HCT116 (cell line): ENCODE measurements around the gene RTN1.

Source experiments
- CBX3 ChIP-seq: IDR thresholded peaks from 2 replicates; pipeline ENCODE4 v1.6.1; 2012; ENCODE audit warnings: low read depth
- EGR1 ChIP-seq: IDR thresholded peaks from 2 replicates; pipeline ENCODE4 v1.6.1; 2012; ENCODE audit warnings: low read depth
- ELF1 ChIP-seq: IDR thresholded peaks from 2 replicates; pipeline ENCODE4 v1.6.1; 2012; ENCODE audit warnings: low read depth, borderline replicate concordance
- EZH2 ChIP-seq: fragments of 200-600 bp; sonication (generic); IDR thresholded peaks from 2 replicates; pipeline ENCODE4 v1.6.1; 2017; ENCODE audit warnings: antibody characterized with exemption, mixed run types
- EZH2phosphoT487 ChIP-seq: fragments of 200-600 bp; IDR thresholded peaks from 2 replicates; pipeline ENCODE4 v1.6.1; 2018; ENCODE audit warnings: antibody characterized with exemption, borderline replicate concordance
- JUND ChIP-seq: IDR thresholded peaks from 2 replicates; pipeline ENCODE4 v1.6.1; 2012
- POLR2A ChIP-seq: IDR thresholded peaks from 2 replicates; pipeline ENCODE4 v1.7.0; 2011; ENCODE audit warnings: borderline replicate concordance; ENCODE audit not compliant: insufficient read depth, insufficient read length; ENCODE audit errors: extremely low read depth
- RAD21 ChIP-seq: IDR thresholded peaks from 2 replicates; pipeline ENCODE4 v1.6.1; 2012; ENCODE audit warnings: low read depth, mild to moderate bottlenecking
- SIN3A ChIP-seq: IDR thresholded peaks from 2 replicates; pipeline ENCODE4 v1.6.1; 2012; ENCODE audit warnings: low read depth
- YY1 ChIP-seq: IDR thresholded peaks from 2 replicates; pipeline ENCODE4 v1.6.1; 2011; ENCODE audit warnings: low read length, low read depth, moderate library complexity, mild to moderate bottlenecking; ENCODE audit not compliant: insufficient replicate concordance; ENCODE audit errors: extremely low read depth
- TF ChIP-seq, protein P1 (sequence below), 3 experiments: fragments of 200-600 bp in 1 of 3; sonication (generic) in 1 of 3; IDR thresholded peaks in 2 of 3; conservative IDR thresholded peaks in 1 of 3; 2 replicates each; pipeline ENCODE4 v1.5.1; 2012 to 2017; ENCODE audit warnings: low read depth in 2 of 3, low read length in 2 of 3, antibody characterized with exemption in 1 of 3, borderline replicate concordance in 1 of 3, control low read depth in 1 of 3, mild to moderate bottlenecking in 1 of 3, mixed read lengths in 1 of 3, mixed run types in 1 of 3, moderate library complexity in 1 of 3; ENCODE audit not compliant: insufficient read depth in 1 of 3
- TF ChIP-seq, protein P2 (sequence below): IDR thresholded peaks from 2 replicates; pipeline ENCODE4 v1.6.1; 2012
- TF ChIP-seq, protein P3 (sequence below): IDR thresholded peaks from 2 replicates; pipeline ENCODE4 v1.6.1; 2012; ENCODE audit warnings: low read depth

DNA sequence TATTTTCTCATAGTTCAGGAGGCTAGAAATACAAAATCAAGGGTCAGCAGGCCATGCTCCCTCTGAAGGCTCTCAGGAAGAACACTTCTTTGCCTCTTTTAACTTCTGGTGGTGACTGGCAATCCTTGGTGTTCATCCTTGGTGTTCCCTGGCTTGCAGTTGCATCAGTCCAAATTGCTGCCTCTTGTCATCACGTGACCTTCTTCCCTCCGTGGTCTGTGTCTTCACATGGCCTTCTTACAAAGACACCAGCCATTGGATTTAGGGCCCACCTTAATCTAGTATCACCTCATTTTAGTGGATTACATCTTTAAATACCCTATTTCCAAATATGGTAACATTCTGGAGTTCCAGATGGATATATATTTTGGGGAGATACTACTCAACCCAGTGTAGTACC lies 41.9 kb upstream of the RTN1 start:
- TF ChIP-seq POLR2A, result no peak
- TF ChIP-seq SIN3A, result no peak
- TF ChIP-seq, protein P1, sequence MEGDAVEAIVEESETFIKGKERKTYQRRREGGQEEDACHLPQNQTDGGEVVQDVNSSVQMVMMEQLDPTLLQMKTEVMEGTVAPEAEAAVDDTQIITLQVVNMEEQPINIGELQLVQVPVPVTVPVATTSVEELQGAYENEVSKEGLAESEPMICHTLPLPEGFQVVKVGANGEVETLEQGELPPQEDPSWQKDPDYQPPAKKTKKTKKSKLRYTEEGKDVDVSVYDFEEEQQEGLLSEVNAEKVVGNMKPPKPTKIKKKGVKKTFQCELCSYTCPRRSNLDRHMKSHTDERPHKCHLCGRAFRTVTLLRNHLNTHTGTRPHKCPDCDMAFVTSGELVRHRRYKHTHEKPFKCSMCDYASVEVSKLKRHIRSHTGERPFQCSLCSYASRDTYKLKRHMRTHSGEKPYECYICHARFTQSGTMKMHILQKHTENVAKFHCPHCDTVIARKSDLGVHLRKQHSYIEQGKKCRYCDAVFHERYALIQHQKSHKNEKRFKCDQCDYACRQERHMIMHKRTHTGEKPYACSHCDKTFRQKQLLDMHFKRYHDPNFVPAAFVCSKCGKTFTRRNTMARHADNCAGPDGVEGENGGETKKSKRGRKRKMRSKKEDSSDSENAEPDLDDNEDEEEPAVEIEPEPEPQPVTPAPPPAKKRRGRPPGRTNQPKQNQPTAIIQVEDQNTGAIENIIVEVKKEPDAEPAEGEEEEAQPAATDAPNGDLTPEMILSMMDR (IDR thresholded peaks at IDR 0.05 in 2 of 3, conservative IDR thresholded peaks at IDR 0.05 in 1 of 3; ENCODE audit: borderline replicate concordance in 1 of 3, insufficient read depth in 1 of 3, low read depth in 2 of 3, low read length in 2 of 3), result no peak
- no peak for TF ChIP-seq EZH2
- no peak for TF ChIP-seq CBX3
- TF ChIP-seq JUND, result no peak
- TF ChIP-seq RAD21, result no peak
- no peak for TF ChIP-seq EGR1
- no peak for TF ChIP-seq EZH2phosphoT487
- TF ChIP-seq, protein P2, sequence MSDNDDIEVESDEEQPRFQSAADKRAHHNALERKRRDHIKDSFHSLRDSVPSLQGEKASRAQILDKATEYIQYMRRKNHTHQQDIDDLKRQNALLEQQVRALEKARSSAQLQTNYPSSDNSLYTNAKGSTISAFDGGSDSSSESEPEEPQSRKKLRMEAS, result no peak
- TF ChIP-seq, protein P3, sequence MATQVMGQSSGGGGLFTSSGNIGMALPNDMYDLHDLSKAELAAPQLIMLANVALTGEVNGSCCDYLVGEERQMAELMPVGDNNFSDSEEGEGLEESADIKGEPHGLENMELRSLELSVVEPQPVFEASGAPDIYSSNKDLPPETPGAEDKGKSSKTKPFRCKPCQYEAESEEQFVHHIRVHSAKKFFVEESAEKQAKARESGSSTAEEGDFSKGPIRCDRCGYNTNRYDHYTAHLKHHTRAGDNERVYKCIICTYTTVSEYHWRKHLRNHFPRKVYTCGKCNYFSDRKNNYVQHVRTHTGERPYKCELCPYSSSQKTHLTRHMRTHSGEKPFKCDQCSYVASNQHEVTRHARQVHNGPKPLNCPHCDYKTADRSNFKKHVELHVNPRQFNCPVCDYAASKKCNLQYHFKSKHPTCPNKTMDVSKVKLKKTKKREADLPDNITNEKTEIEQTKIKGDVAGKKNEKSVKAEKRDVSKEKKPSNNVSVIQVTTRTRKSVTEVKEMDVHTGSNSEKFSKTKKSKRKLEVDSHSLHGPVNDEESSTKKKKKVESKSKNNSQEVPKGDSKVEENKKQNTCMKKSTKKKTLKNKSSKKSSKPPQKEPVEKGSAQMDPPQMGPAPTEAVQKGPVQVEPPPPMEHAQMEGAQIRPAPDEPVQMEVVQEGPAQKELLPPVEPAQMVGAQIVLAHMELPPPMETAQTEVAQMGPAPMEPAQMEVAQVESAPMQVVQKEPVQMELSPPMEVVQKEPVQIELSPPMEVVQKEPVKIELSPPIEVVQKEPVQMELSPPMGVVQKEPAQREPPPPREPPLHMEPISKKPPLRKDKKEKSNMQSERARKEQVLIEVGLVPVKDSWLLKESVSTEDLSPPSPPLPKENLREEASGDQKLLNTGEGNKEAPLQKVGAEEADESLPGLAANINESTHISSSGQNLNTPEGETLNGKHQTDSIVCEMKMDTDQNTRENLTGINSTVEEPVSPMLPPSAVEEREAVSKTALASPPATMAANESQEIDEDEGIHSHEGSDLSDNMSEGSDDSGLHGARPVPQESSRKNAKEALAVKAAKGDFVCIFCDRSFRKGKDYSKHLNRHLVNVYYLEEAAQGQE, result no peak
- no peak for TF ChIP-seq ELF1
- no peak for TF ChIP-seq YY1
